Measurements from ENCODE around the gene COL1A2. TPM values are rescaled to one million over a fixed set of nuclear protein-coding genes. Genes with fewer than 3 reads are reported as not detected.

Gene COL1A2
- total RNA-seq, 1 donor from 2014 or later, result 12,302 TPM

DNA sequence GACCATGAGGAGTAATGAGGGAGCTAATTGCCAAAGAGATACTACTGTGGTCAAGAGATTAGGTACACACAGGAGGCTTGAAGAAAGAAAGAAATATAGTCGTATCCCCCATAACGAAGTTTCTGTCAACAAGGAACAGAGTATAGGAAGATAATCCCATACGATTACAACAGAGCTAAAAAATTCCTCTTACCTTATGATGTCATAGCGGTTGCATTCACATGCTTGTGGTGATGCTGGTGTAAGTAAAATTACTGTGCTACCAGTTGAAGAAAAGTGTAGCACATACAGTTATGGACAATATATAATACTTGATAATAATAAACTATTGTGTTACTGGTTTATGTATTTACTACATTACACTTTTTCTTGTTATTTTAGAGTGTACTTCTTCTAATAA lies 63.3 kb downstream of the COL1A2 start:
- no peaks in the 10 kb centered on the region for H3K27me3 Mint-ChIP-seq (ENCODE audit: low read depth)
- TF ChIP-seq, protein P1, sequence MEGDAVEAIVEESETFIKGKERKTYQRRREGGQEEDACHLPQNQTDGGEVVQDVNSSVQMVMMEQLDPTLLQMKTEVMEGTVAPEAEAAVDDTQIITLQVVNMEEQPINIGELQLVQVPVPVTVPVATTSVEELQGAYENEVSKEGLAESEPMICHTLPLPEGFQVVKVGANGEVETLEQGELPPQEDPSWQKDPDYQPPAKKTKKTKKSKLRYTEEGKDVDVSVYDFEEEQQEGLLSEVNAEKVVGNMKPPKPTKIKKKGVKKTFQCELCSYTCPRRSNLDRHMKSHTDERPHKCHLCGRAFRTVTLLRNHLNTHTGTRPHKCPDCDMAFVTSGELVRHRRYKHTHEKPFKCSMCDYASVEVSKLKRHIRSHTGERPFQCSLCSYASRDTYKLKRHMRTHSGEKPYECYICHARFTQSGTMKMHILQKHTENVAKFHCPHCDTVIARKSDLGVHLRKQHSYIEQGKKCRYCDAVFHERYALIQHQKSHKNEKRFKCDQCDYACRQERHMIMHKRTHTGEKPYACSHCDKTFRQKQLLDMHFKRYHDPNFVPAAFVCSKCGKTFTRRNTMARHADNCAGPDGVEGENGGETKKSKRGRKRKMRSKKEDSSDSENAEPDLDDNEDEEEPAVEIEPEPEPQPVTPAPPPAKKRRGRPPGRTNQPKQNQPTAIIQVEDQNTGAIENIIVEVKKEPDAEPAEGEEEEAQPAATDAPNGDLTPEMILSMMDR (IDR thresholded peaks at IDR 0.05), result no peak
- no peak overlapping the region for H3K4me3 Mint-ChIP-seq (ENCODE audit: unreplicated experiment)

DNA sequence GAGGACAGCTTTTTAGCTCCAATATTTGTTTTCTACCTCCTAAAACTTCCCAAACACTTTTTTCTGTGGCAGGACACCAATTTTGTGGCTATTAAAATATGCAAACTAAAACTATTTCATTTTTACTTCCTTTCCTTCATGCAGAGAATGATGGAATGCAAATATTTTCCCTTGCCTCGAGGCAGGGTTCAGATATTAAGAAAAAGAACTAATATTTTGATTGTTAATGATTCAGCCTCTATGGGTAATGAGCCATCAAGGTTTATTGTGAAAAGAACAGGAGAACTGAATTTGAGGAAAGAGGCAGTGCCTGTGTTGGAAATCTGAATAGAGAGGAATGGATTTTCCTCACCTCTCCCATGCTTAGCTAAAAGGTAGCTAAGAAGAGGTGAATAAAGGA lies 71.8 kb downstream of the COL1A2 start:
- DNase-seq (ENCODE audit: low spot score), result no peak
- Mint-ChIP-seq H3K9me3 (ENCODE audit: low read depth) (peaks cover 8% of the 10 kb centered on the region), H3K4me3 (ENCODE audit: unreplicated experiment) (no peak overlapping the region), H3K27me3 (ENCODE audit: low read depth) (no peaks in the 10 kb centered on the region), H3K4me1 (ENCODE audit: low read depth) (peaks cover 8% of the 10 kb centered on the region), H3K27ac (ENCODE audit: unreplicated experiment) (no peak overlapping the region), H3K36me3 (ENCODE audit: low read depth) (peaks cover under 1% of the 10 kb centered on the region)
- TF ChIP-seq, protein P1 (IDR thresholded peaks at IDR 0.05), result no peak

More for the DNA sequence above, 63.3 kb downstream of the COL1A2 start:
- DNase-seq (ENCODE audit: low spot score), result no peak
- H3K9me3 Mint-ChIP-seq (ENCODE audit: low read depth), result peaks cover 5% of the 10 kb centered on the region
- no peaks in the 10 kb centered on the region for H3K4me1 Mint-ChIP-seq (ENCODE audit: low read depth)
- no peaks in the 10 kb centered on the region for H3K36me3 Mint-ChIP-seq (ENCODE audit: low read depth)
- H3K27ac Mint-ChIP-seq (ENCODE audit: unreplicated experiment), result no peak overlapping the region

DNA sequence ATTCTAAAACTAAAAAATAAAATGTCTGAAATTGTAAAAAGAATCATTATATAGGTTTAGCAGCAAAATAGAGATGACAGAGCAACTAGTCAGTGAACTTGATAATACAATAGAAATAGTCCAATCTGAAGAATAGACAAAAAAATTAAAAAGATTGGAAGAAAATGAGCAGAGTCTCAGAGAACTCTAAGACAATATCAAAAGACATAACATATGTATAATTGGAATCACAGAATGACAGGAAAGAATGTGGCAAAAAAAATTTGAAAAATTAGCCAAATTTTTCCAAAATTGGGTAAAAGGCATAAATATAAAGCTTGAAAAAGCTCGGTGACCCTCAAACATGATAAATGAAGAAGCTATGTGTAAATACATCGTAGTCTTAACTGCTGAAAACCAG lies 76.9 kb downstream of the COL1A2 start:
- TF ChIP-seq, protein P1 (IDR thresholded peaks at IDR 0.05), result no peak
- Mint-ChIP-seq H3K27me3 (ENCODE audit: low read depth) (peaks cover 3% of the 10 kb centered on the region), H3K9me3 (ENCODE audit: low read depth) (peaks cover 16% of the 10 kb centered on the region)

DNA sequence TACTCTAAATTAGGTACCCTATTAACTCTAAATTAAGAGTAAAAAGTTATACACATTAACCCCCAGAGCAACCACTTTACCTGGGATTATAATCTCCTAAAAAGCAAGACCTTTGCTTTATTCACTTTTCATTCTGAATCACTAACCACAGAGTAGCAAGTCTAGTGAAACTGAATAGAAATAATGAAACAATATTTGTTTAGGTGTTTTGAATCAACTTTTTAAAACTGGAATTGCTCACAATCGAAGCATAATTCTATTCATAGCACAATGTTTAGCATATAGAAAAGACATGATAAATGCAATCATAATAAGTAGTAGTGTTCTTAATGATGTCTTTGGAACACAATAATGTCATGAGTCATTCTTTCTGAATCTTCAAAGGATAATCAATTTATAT lies 77.9 kb downstream of the COL1A2 start:
- Mint-ChIP-seq H3K27ac (ENCODE audit: unreplicated experiment) (no peak overlapping the region), H3K27me3 (ENCODE audit: low read depth) (peaks cover 3% of the 10 kb centered on the region), H3K4me1 (ENCODE audit: low read depth) (no peaks in the 10 kb centered on the region), H3K4me3 (ENCODE audit: unreplicated experiment) (no peak overlapping the region), H3K36me3 (ENCODE audit: low read depth) (peaks cover 4% of the 10 kb centered on the region), H3K9me3 (ENCODE audit: low read depth) (peaks cover 16% of the 10 kb centered on the region)
- no peak for DNase-seq (ENCODE audit: low spot score)
- TF ChIP-seq, protein P1 (IDR thresholded peaks at IDR 0.05), result no peak

More for the DNA sequence above, 76.9 kb downstream of the COL1A2 start:
- Mint-ChIP-seq H3K36me3 (ENCODE audit: low read depth) (peaks cover 4% of the 10 kb centered on the region), H3K27ac (ENCODE audit: unreplicated experiment) (no peak overlapping the region), H3K4me1 (ENCODE audit: low read depth) (peaks cover 3% of the 10 kb centered on the region), H3K4me3 (ENCODE audit: unreplicated experiment) (no peak overlapping the region)
- DNase-seq (ENCODE audit: low spot score), result no peak

DNA sequence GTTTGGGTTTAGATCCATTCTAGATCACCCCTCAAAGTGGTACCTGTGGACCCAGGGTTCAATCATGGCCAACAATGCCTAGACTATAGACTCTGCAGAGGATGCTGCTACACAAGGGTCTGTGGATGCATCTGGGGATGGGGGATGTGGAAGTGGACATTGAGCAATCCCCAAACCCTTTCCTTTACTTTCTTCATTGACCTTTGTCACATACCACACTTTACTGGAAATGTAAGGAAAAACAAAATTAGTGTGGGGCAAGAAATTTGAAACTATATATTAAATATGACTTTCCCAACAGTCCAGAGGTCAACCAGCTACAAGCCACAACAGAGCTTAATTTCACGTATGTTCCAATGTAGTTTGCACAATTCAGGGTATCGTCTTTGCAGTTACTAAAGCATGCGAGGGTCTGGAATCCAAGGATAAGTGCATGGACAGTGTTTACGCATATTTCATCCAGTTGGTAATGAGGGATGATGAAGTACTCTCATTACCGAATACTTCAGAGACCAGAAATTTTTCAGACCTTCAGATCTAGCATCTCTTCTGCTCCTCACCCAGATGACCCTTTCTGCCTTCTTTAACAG lies 81.7 kb downstream of the COL1A2 start:
- Mint-ChIP-seq H3K27me3 (ENCODE audit: low read depth) (peaks cover 3% of the 10 kb centered on the region), H3K4me1 (ENCODE audit: low read depth) (no peaks in the 10 kb centered on the region), H3K4me3 (ENCODE audit: unreplicated experiment) (no peak overlapping the region), H3K27ac (ENCODE audit: unreplicated experiment) (no peak overlapping the region), H3K9me3 (ENCODE audit: low read depth) (peaks cover 8% of the 10 kb centered on the region), H3K36me3 (ENCODE audit: low read depth) (peaks cover 4% of the 10 kb centered on the region)
- TF ChIP-seq, protein P1 (IDR thresholded peaks at IDR 0.05), result no peak
- DNase-seq (ENCODE audit: low spot score), result no peak
